ENCODE data around the gene MAGED1. TPM values are rescaled to one million over a fixed set of nuclear protein-coding genes. Genes with fewer than 3 reads are reported as not detected.
A peak's percentile ranks its signal among the peaks of the same experiment; 100 is the strongest.

MAGED1 gene, protein sequence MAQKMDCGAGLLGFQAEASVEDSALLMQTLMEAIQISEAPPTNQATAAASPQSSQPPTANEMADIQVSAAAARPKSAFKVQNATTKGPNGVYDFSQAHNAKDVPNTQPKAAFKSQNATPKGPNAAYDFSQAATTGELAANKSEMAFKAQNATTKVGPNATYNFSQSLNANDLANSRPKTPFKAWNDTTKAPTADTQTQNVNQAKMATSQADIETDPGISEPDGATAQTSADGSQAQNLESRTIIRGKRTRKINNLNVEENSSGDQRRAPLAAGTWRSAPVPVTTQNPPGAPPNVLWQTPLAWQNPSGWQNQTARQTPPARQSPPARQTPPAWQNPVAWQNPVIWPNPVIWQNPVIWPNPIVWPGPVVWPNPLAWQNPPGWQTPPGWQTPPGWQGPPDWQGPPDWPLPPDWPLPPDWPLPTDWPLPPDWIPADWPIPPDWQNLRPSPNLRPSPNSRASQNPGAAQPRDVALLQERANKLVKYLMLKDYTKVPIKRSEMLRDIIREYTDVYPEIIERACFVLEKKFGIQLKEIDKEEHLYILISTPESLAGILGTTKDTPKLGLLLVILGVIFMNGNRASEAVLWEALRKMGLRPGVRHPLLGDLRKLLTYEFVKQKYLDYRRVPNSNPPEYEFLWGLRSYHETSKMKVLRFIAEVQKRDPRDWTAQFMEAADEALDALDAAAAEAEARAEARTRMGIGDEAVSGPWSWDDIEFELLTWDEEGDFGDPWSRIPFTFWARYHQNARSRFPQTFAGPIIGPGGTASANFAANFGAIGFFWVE
- polyA plus RNA-seq (2012; ENCODE audit: insufficient read depth, insufficient read length), result 159 TPM

- peak within 1 kb of the TSS; percentile 75 for H3K4me3 ChIP-seq (ENCODE audit: low read length)
- DNase-seq (ENCODE audit: low read depth, low spot score), result peak; percentile 94
Measured at GRCh38 chrX:51892921-51893745, at the start of gene MAGED1. Gene MAGED1 (plus strand): TSS chrX:51893623. CDS start chrX:51894305, 682 bp downstream.

- no peak for DNase-seq (ENCODE audit: low read depth, low spot score)
Measured at GRCh38 chrX:51847463-51847862, 46.0 kb upstream of the MAGED1 start.

GRCh38 chrX:51851507-51852085 is 41.8 kb upstream of the MAGED1 start:
- H3K4me3 ChIP-seq (ENCODE audit: low read length), result no peak overlapping the region
- no peak for DNase-seq (ENCODE audit: low read depth, low spot score)

More at GRCh38 chrX:51847463-51847862, 46.0 kb upstream of the MAGED1 start:
- H3K4me3 ChIP-seq (ENCODE audit: low read length), result no peak overlapping the region

GRCh38 chrX:51852096-51852495 is 41.3 kb upstream of the MAGED1 start:
- no peak for DNase-seq (ENCODE audit: low read depth, low spot score)

GRCh38 chrX:51852621-51853020 is 40.8 kb upstream of the MAGED1 start:
- no peak overlapping the region for H3K4me3 ChIP-seq (ENCODE audit: low read length)
- DNase-seq (ENCODE audit: low read depth, low spot score), result no peak

More at GRCh38 chrX:51852096-51852495, 41.3 kb upstream of the MAGED1 start:
- H3K4me3 ChIP-seq (ENCODE audit: low read length), result no peak overlapping the region

GRCh38 chrX:51853251-51853650 is 40.2 kb upstream of the MAGED1 start:
- H3K4me3 ChIP-seq (ENCODE audit: low read length), result no peak overlapping the region
- no peak for DNase-seq (ENCODE audit: low read depth, low spot score)

GRCh38 chrX:51855698-51856097 is 37.7 kb upstream of the MAGED1 start:
- H3K4me3 ChIP-seq (ENCODE audit: low read length), result no peak overlapping the region
- DNase-seq (ENCODE audit: low read depth, low spot score), result no peak

DNA sequence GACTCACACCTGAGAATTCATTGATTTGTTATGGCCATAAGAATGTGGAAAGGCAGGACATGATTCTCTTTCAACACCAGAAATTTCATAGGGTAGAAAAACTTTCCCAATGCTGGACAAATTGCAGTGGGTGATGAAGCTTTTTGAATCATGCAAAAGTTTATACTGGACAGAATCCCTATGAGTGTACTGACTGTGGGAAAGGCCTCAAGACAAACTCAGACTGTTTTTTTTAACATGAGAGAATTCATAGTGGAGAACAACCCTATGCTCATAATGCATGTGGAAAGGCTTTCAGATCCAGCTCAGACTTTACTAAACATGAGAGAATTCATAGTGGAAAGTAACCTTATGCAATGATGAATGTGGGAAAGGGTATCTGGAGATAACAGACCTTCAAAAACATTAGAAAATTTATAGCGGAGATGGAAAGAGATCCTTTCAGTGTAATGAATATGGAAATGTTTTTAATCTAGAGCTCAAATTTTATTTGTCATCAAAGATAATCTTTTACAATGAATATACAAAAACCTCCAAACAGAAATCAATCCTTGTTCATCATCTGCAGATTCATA is 36.2 kb upstream of the MAGED1 start:
- no peak overlapping the region for H3K4me3 ChIP-seq (ENCODE audit: low read length)
- DNase-seq (ENCODE audit: low read depth, low spot score), result no peak

GRCh38 chrX:51860679-51861078 is 32.7 kb upstream of the MAGED1 start:
- DNase-seq (ENCODE audit: low read depth, low spot score), result peak; percentile 28
- no peak overlapping the region for H3K4me3 ChIP-seq (ENCODE audit: low read length)

- DNase-seq (ENCODE audit: low read depth, low spot score), result no peak
- H3K4me3 ChIP-seq (ENCODE audit: low read length), result no peak overlapping the region
Measured at GRCh38 chrX:51862920-51863319, 30.5 kb upstream of the MAGED1 start.

GRCh38 chrX:51866210-51866609 is 27.2 kb upstream of the MAGED1 start:
- no peak overlapping the region for H3K4me3 ChIP-seq (ENCODE audit: low read length)
- DNase-seq (ENCODE audit: low read depth, low spot score), result no peak

DNA sequence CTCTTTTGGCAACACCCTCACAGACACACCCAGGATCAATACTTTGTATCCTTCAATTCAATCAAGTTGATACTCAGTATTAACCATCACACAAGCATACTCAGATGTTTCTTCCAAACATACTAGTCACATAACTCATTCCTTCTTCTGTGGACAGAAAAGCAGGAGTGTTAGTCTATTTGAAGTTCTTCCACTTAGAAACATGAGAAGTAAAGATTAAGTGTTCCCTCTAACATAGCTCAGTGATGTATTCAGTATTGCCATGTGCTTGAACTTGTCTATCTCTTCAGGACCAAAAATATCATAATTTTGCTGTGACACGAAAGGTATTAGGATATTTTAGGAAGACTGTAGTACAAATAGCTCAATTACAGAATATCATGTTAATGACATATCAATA is 25.8 kb upstream of the MAGED1 start:
- H3K4me3 ChIP-seq (ENCODE audit: low read length), result no peak overlapping the region
- no peak for DNase-seq (ENCODE audit: low read depth, low spot score)

GRCh38 chrX:51870354-51870753 is 23.1 kb upstream of the MAGED1 start:
- no peak for DNase-seq (ENCODE audit: low read depth, low spot score)
- no peak overlapping the region for H3K4me3 ChIP-seq (ENCODE audit: low read length)

DNA sequence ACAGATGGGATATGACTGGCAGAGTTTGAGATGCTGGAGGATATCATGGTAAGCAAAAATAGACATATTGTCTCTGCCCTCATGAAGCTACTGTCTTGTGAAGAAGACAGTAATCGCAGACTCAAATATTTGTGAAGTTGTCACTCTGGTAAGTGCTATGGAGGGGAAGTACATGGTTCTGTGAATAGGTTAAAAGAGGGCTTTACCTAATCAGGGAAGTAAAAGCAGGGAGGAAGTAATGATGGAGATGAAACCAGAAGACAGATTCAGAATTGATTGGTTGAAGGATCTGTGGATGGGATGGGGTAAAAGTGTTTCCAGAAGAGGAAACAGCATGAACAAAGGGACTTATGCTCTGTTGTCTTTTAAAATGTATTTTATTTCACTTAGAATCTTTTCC is 19.3 kb upstream of the MAGED1 start:
- H3K4me3 ChIP-seq (ENCODE audit: low read length), result no peak overlapping the region
- no peak for DNase-seq (ENCODE audit: low read depth, low spot score)

DNA sequence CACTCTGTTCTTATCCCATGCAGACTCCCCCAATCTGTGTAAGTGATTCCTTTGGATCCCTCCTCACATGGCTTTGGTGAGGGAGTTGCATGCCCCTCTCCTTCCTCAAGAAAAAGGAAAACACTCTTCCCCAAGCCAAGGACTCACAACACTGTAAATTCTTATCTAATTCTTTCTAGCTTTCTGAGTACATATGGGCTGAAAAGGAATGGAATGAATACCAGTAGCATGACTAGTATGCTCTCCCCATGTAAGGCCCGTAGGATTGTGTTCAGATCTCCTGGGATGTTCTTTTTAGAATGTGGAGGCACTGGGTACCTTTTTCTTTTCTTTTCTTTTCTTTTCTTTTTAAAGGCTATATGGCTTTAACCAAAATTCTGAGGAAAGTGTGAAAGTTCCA is 17.0 kb upstream of the MAGED1 start:
- no peak overlapping the region for H3K4me3 ChIP-seq (ENCODE audit: low read length)
- no peak for DNase-seq (ENCODE audit: low read depth, low spot score)

DNA sequence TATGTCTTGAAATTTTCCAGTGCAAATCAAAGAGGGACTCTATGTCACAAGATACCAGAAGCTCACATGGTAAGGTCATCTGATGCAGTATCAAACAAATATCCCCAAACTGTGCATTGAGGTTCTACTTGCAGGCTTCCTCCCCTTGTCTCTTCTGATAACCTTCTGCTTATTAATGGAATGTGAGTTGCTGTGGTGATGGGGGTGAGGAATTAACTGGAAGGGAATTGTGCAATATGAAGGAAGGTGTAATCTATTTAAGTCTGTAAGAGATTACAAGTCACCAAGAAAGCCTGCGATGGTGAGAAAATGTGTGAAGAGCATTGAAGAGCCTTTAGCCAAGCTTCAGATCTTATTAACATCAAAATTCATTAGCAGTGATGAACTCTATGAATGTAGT is 15.4 kb upstream of the MAGED1 start:
- DNase-seq (ENCODE audit: low read depth, low spot score), result no peak
- H3K4me3 ChIP-seq (ENCODE audit: low read length), result no peak overlapping the region

DNA sequence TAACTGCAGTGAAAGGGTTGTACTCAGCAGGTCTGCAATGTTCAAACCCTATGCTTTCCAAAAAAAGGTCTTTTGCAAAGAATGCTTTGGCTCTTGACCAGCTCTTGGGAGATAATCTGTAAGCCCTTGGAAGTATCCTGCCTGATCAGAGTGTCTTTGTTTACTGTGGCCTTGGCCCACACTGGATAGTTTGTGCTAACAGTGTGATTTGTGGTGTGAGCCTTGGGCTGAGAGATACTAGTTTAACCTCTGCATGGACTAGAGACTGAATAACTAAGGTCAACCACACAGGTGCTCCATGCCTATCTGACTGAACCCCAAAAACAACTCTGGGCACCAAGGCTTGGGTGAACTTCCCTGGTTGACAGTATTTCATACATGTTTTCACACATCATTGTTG is 3.6 kb upstream of the MAGED1 start:
- no peak overlapping the region for H3K4me3 ChIP-seq (ENCODE audit: low read length)
- no peak for DNase-seq (ENCODE audit: low read depth, low spot score)

DNA sequence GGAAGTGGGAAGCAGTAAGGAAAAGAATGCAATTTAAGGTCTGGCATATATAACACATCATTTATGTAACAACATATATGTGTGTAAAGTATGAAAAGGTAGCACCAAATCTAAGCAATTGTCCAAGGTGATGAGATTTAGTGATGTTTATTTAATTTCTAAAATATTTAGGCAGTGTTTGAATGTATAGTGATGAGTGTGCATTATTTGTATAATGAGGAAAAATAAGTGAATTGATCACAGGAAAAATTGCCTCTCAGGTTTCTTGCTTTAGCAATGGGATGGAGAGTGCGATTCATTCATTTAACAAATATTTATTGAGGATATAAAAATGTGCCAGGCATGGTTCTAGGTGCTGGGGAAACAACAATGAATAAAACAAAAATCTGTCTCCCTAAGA is 2.2 kb upstream of the MAGED1 start:
- no peak for DNase-seq (ENCODE audit: low read depth, low spot score)
- H3K4me3 ChIP-seq (ENCODE audit: low read length), result no peak overlapping the region

Measured in Jurkat, Clone E6-1 (cell line).